ENCODE measurements around the gene CAPN1.

DNA sequence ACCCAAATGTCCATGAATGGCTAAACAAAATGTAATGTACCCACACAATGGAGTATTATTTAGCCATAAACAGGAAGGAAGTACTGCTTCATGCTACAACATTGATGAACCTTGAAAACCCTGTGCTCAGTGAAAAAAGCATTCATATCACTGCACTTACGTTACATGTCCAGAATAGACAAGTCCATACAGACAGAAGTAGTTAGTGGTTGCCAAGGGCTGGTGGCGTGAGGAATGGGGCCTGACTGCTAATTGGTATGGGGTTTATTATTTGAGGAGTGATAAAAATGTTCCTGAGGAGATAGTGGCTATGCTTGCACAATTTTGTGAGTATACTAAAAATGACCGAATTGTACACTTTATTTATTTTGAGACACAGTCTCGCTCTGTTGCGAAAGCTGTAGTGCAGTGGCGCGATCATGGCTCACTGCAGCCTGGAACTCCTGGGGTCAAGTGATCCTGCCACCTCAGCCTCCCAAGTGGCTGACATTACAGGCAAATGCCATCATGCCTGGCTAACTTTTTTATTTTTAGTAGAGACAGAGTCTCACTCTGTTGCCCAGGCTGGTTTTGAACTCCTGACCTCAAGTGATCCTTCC lies 39.7 kb upstream of the CAPN1 start:
- no peak for TF ChIP-seq EZH2 (IDR thresholded peaks at IDR 0.05; ENCODE audit: insufficient read depth, poor library complexity, severe bottlenecking)
- no peak for TF ChIP-seq EZH2phosphoT487 (IDR thresholded peaks at IDR 0.05; ENCODE audit: insufficient read depth, low read depth)
